Keratinocyte (primary cell): ENCODE data around the gene FRY.

Experiments used
- CTCF ChIP-seq, 3 experiments: IDR thresholded peaks in 1 of 3; conservative IDR thresholded peaks in 1 of 3; optimal IDR thresholded peaks in 1 of 3; 2 replicates in 2 of 3; 3 replicates in 1 of 3; pipeline versions ENCODE3 to v1.5.1; 2011; ENCODE audit warnings: low read length in 3 of 3, mild to moderate bottlenecking in 3 of 3, moderate library complexity in 2 of 3, control low read depth in 1 of 3, inconsistent platforms in 1 of 3; ENCODE audit not compliant: insufficient read depth in 2 of 3; ENCODE audit errors: extremely low read depth in 1 of 3
- EZH2 ChIP-seq: IDR thresholded peaks from one replicate; pipeline ENCODE4 v1.6.1; 2012; ENCODE audit warnings: inconsistent platforms, mild to moderate bottlenecking, low read length, moderate library complexity

DNA sequence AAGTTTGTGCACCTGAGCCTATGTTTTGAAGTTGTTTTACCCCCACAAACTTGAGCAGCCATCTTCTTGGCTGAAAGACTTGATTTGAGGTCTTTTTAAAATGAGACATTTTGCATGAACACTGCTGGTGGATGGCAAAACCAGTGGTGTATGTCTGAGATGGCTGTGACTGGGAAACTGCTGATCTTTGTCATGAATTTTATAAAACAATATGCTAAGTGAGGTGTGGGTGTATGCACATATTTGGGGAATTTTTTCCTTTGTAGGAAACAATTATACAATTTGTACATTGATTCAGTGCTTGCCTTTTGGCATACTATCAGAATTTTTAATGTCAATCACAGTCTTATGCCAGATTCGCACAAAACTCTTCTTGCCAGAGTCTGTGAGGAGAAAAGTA is 231.0 kb downstream of the FRY start:
- no peak for TF ChIP-seq CTCF (optimal IDR thresholded peaks at IDR 0.05 in 1 of 3, IDR thresholded peaks at IDR 0.05 in 1 of 3, conservative IDR thresholded peaks at IDR 0.05 in 1 of 3; ENCODE audit: extremely low read depth in 1 of 3, insufficient read depth in 2 of 3, low read length in 3 of 3)
- no peak for TF ChIP-seq EZH2
